ENCODE results near the gene RANBP3. TPM values are rescaled to one million over a fixed set of nuclear protein-coding genes. Genes with fewer than 3 reads are reported as not detected.
"Not testable (repeated sequence)": the region's sequence is repeated elsewhere in the genome, so short reads cannot be mapped to it uniquely, and the experiment has no call there.

The RANBP3 gene
- total RNA-seq, 1 experiment from 2014 or later = 59.5 TPM

GRCh38 chr19:5880196-5880595, 97.7 kb downstream of the RANBP3 start:
- no peak for TF ChIP-seq CTCF (IDR thresholded peaks at IDR 0.05; ENCODE audit: unreplicated experiment)
- POLR2A ChIA-PET = interaction anchor here (1.0 kb wide), 1 partner anchor 23 kb away, joined by 4 read pairs; no protein-coding TSS in a partner anchor
- intact Hi-C loops (cut with micrococcal nuclease) = no loop called here
- CTCF ChIA-PET = interaction anchor here (0.6 to 0.7 kb wide), 2 partner anchors 407 to 1254 kb away, joined by 3 read pairs; no protein-coding TSS in a partner anchor
- no peak for DNase-seq (ENCODE audit: unreplicated experiment)
- Mint-ChIP-seq H3K9me3 (ENCODE audit: unreplicated experiment) (no peaks in the 10 kb centered on the region), H3K4me1 (ENCODE audit: insufficient read depth, unreplicated experiment) (no peaks in the 10 kb centered on the region), H3K36me3 (ENCODE audit: insufficient read depth, unreplicated experiment) (no peaks in the 10 kb centered on the region), H3K27ac (ENCODE audit: low read depth, unreplicated experiment) (no peak overlapping the region), H3K27me3 (ENCODE audit: insufficient read depth, unreplicated experiment) (no peaks in the 10 kb centered on the region), H3K4me3 (ENCODE audit: unreplicated experiment) (no peak overlapping the region)
- BruUV-seq (replicated peaks) = no TSS peak

- H3K36me3 Mint-ChIP-seq (ENCODE audit: insufficient read depth, unreplicated experiment) = no peaks in the 10 kb centered on the region
- no peaks in the 10 kb centered on the region for H3K4me1 Mint-ChIP-seq (ENCODE audit: insufficient read depth, unreplicated experiment)
- no peaks in the 10 kb centered on the region for H3K9me3 Mint-ChIP-seq (ENCODE audit: unreplicated experiment)
- intact Hi-C loops (cut with micrococcal nuclease) = no loop called here
- CTCF ChIA-PET = interaction anchor here (0.5 kb wide), 1 partner anchor 74 kb away, joined by 3 read pairs; no protein-coding TSS in a partner anchor
- POLR2A ChIA-PET = no interaction called here
- DNase-seq (ENCODE audit: unreplicated experiment) = no peak
- no TSS peak for BruUV-seq (replicated peaks)
- no peak overlapping the region for H3K4me3 Mint-ChIP-seq (ENCODE audit: unreplicated experiment)
- TF ChIP-seq CTCF (IDR thresholded peaks at IDR 0.05; ENCODE audit: unreplicated experiment) = no peak
- H3K27me3 Mint-ChIP-seq (ENCODE audit: insufficient read depth, unreplicated experiment) = no peaks in the 10 kb centered on the region
- H3K27ac Mint-ChIP-seq (ENCODE audit: low read depth, unreplicated experiment) = no peak overlapping the region
Observed at GRCh38 chr19:5877882-5878281, 100.1 kb downstream of the RANBP3 start.

- no TSS peak for BruUV-seq (replicated peaks)
- Mint-ChIP-seq H3K27me3 (ENCODE audit: insufficient read depth, unreplicated experiment) (no peaks in the 10 kb centered on the region), H3K4me3 (ENCODE audit: unreplicated experiment) (no peak overlapping the region), H3K36me3 (ENCODE audit: insufficient read depth, unreplicated experiment) (no peaks in the 10 kb centered on the region), H3K9me3 (ENCODE audit: unreplicated experiment) (no peaks in the 10 kb centered on the region), H3K4me1 (ENCODE audit: insufficient read depth, unreplicated experiment) (no peaks in the 10 kb centered on the region), H3K27ac (ENCODE audit: low read depth, unreplicated experiment) (no peak overlapping the region)
- CTCF ChIA-PET = interaction anchor here (0.5 kb wide), 1 partner anchor 74 kb away, joined by 3 read pairs; no protein-coding TSS in a partner anchor
- DNase-seq (ENCODE audit: unreplicated experiment) = no peak
- POLR2A ChIA-PET = no interaction called here
- intact Hi-C loops (cut with micrococcal nuclease) = no loop called here
- TF ChIP-seq CTCF (IDR thresholded peaks at IDR 0.05; ENCODE audit: unreplicated experiment) = no peak
Observed at GRCh38 chr19:5877427-5877826, 100.5 kb downstream of the RANBP3 start.

- H3K4me3 Mint-ChIP-seq (ENCODE audit: unreplicated experiment); BruUV-seq (replicated peaks); H3K27ac Mint-ChIP-seq (ENCODE audit: low read depth, unreplicated experiment); H3K9me3 Mint-ChIP-seq (ENCODE audit: unreplicated experiment); H3K4me1 Mint-ChIP-seq (ENCODE audit: insufficient read depth, unreplicated experiment); intact Hi-C loops (cut with micrococcal nuclease); H3K36me3 Mint-ChIP-seq (ENCODE audit: insufficient read depth, unreplicated experiment); H3K27me3 Mint-ChIP-seq (ENCODE audit: insufficient read depth, unreplicated experiment): not testable (repeated sequence)
- CTCF ChIA-PET = interaction anchor here (0.6 to 2.8 kb wide), 3 partner anchors 31 to 351 kb away, joined by 3 to 8 read pairs (median 4); no protein-coding TSS in a partner anchor
- POLR2A ChIA-PET = interaction anchor here (1.0 to 1.6 kb wide), 2 partner anchors 10 to 30 kb away, joined by 3 read pairs; no protein-coding TSS in a partner anchor
- DNase-seq (ENCODE audit: unreplicated experiment) = peak; percentile 66
Observed at GRCh38 chr19:5874496-5874895, 103.4 kb downstream of the RANBP3 start.

Data from MCF 10A (cell line).